GM12873 (cell line): Measurements from ENCODE around the gene C2orf69.

Source experiments
- TF ChIP-seq, protein P1 (sequence below): IDR thresholded peaks from 2 replicates; pipeline ENCODE4 v1.5.1; 2012; ENCODE audit warnings: low read depth, mild to moderate bottlenecking, moderate library complexity, low read length, control low read depth; ENCODE audit not compliant: insufficient read depth; ENCODE audit errors: missing control alignments

C2orf69 gene

DNA sequence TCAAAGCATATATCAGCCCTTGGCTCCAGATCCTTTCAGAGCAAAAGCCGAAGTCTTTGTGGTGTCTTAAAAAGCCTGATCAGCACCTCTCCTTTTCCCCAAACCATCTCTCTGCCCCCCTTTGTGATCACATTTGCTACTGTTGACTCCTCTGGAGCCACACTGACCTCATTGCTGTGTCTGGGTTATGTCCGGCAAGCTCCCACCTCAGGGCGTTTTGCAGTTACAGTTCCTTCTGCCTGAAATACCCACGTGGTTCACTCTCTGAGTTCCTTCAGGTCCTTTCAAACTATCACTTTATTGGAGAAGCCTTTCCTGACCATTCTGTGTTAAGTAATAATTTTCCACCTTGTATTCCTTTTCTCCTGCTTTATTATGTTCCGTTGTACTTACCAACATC, 11.8 kb downstream of the C2orf69 start:
- TF ChIP-seq, protein P1, sequence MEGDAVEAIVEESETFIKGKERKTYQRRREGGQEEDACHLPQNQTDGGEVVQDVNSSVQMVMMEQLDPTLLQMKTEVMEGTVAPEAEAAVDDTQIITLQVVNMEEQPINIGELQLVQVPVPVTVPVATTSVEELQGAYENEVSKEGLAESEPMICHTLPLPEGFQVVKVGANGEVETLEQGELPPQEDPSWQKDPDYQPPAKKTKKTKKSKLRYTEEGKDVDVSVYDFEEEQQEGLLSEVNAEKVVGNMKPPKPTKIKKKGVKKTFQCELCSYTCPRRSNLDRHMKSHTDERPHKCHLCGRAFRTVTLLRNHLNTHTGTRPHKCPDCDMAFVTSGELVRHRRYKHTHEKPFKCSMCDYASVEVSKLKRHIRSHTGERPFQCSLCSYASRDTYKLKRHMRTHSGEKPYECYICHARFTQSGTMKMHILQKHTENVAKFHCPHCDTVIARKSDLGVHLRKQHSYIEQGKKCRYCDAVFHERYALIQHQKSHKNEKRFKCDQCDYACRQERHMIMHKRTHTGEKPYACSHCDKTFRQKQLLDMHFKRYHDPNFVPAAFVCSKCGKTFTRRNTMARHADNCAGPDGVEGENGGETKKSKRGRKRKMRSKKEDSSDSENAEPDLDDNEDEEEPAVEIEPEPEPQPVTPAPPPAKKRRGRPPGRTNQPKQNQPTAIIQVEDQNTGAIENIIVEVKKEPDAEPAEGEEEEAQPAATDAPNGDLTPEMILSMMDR = no peak

DNA sequence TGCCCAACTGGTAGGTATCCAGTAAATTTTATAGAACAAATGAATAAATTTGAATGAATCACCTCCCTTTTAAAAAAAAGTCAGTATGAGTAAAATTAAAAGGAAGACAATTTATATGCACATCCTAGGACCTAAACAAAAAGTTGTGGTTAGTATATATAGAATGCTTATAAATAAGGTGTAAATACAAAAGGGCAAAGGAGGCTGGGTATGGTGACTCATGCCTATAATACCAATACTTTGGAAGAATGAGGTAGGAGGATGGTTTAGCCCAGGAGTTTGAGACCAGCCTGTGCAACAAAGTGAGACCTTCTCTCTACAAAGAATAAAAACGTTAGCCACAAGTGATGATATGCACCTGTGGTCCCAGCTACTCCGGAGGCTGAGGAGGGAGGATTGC, 12.8 kb downstream of the C2orf69 start:
- TF ChIP-seq, protein P1 = no peak

DNA sequence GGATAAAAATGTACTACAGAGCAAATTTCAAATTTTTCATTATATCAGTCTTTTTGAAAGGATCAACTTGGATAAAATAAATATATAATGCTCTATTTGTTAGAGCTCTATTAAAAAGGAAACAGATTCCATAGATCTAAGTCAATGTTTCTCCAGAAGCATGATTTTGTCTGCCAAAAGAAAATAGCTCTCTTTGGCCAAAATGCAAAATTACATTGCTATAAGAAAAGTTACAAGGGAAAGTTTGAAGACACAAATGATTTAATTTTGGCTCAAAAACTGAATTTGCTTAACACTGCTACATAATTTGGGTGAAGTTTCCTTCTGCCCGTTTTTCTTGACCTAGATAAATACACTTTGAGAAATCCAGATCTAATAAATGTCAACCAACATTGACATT, 15.7 kb downstream of the C2orf69 start:
- TF ChIP-seq, protein P1 = no peak

DNA sequence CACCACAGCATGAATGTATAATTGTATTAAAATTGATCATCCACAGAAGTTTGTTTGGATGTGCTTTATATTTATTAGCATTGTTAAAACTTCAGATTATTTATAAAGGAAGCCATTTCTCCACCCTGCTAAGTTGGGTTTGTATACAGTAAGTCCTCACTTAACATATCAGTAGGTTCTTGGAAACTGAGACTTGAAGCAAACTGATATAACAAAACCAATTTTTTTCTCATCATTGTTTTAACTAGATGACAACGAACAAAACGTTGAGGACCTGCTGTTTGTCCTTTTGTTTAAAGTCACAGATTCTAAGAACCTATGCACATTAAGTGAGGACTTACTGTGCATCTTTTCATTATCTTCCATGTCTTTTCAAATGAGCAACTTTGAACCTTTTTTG, 17.1 kb downstream of the C2orf69 start:
- TF ChIP-seq, protein P1 = no peak

DNA sequence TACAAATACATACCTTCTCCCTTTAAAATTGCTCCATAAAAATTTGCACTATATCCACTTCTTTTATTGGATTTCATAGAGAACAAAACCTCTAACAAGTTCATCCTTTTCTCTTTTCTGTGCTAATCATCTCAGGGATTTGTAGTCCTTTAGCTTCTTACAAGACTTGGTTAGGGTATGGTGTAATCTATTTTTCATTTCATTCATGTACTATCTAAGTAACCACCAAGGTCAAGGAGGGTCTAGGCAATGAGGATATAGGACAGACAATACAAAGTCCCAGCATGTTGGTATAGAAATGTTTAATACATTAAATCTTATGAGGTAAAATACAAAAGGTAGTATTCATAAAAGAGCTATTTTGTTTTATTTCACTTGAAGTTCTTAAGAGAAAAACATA, 17.5 kb downstream of the C2orf69 start:
- TF ChIP-seq, protein P1 = no peak

DNA sequence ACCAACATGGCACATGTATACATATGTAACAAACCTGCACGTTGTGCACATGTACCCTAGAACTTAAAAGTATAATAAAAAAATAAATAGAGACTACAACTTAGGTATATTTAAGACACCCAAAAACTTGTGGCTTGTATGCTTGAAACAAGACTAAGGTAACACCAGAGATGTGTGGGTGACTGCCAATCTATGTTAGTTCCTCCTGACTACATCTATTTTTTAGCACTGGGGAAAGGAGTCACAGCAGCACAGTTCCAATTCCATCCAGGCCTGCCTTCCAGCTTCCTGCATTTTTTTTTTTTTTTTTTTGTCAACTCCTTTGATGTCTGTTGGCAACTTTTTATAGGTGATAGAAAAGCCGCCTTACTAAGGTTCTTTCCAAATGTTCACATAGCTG, 18.2 kb downstream of the C2orf69 start:
- TF ChIP-seq, protein P1 = no peak

DNA sequence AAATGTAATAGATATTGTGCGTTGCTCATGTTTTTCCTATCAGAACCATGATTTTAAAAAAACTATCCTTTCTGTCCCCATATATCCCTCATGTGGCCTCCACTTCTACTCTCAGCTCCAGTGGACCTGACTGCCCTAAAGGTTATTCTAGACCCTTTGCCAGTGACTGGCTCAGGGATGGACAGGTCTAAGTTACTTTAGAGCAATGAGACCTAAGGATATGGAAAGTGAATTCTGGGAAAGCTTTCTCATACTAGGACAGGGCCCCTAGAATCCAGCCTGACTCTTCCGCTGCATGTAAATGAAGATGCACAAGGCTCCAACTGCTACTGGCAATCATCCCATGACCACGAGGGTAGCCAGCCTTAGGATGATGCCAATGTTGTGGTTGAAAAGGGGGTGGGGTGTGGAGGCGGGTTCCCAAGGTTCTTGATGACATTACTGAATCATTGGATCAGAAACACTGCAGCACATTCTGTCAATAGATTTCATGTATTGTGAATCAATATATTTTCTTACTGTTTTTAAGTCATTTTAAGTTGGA, 21.3 kb downstream of the C2orf69 start:
- TF ChIP-seq, protein P1 = no peak
